B cell (primary cell): ENCODE data around the gene ERN1. TPM values are rescaled to one million over a fixed set of nuclear protein-coding genes. Genes with fewer than 3 reads are reported as not detected.

ENCODE experiments used
- ATAC-seq: fragments of 200-7000 bp; cut with Tn5 transposase; one replicate; pipeline ENCODE4 v1.10.0; 2021; ENCODE audit warnings: low read depth, mild to moderate bottlenecking, moderate number of reproducible peaks, moderate library complexity
- CTCF ChIA-PET: fragments of 350-600 bp; sonication (Branson Sonifier 250); formaldehyde crosslinking; loops from one replicate; lab custom pipeline; 2021; ENCODE audit warnings: antibody characterized with exemption, inconsistent platforms; lab: Charles Lee
- POLR2A ChIA-PET: fragments of 350-600 bp; sonication (Branson Sonifier 250); formaldehyde crosslinking; loops from one replicate; lab custom pipeline; 2021; ENCODE audit warnings: antibody characterized with exemption; lab: Charles Lee
- DNase-seq: peaks from one replicate; pipeline ENCODE4 v3.0.0; 2013
- H2AFZ ChIP-seq: 2 replicates; pipeline ENCODE4 v1.6.1; 2012; ENCODE audit warnings: mild to moderate bottlenecking, low read depth, low read length; ENCODE audit not compliant: insufficient read depth, poor library complexity, severe bottlenecking
- H3K27ac ChIP-seq, 2 donors: 1 replicate in 1 of 2; 2 replicates in 1 of 2; pipeline ENCODE4 v1.5.1; 2012 to 2013; ENCODE audit warnings: low read length in 2 of 2, mild to moderate bottlenecking in 2 of 2, moderate library complexity in 1 of 2
- H3K27me3 ChIP-seq, 4 experiments: fragments of 200-600 bp in 1 of 4; sonication (generic) in 1 of 4; replicated peaks in 1 of 4; 1 replicate in 2 of 4; 2 replicates in 2 of 4; pipeline versions ENCODE4 v1.6.1 to v1.7.0; 2013 to 2016; ENCODE audit warnings: low read length in 3 of 4, mild to moderate bottlenecking in 2 of 4, mixed read lengths in 1 of 4, moderate library complexity in 1 of 4; ENCODE audit not compliant: insufficient read depth in 4 of 4, control insufficient read depth in 3 of 4; ENCODE audit errors: control extremely low read depth in 1 of 4
- H3K36me3 ChIP-seq, 2 experiments: replicated peaks in 1 of 2; 1 replicate in 1 of 2; 2 replicates in 1 of 2; pipeline versions ENCODE4 v1.6.1 to v1.7.1; 2013; ENCODE audit warnings: low read length in 1 of 2; ENCODE audit not compliant: insufficient read depth in 2 of 2, control insufficient read depth in 1 of 2; ENCODE audit errors: control extremely low read depth in 1 of 2, extremely low read depth in 1 of 2
- H3K4me1 ChIP-seq, 2 donors: fragments of 200-600 bp in 1 of 2; sonication (generic) in 1 of 2; 1 replicate in 1 of 2; 2 replicates in 1 of 2; pipeline versions ENCODE4 v1.5.1 to v1.6.1; 2013 to 2017; ENCODE audit warnings: low read length in 2 of 2; ENCODE audit not compliant: control insufficient read depth in 2 of 2, insufficient read depth in 2 of 2
- H3K4me2 ChIP-seq: replicated peaks from 2 replicates; pipeline ENCODE3; 2012; ENCODE audit warnings: mild to moderate bottlenecking, low read depth, low read length; ENCODE audit not compliant: poor library complexity, severe bottlenecking
- H3K4me3 ChIP-seq, 5 experiments: fragments of 200-600 bp in 1 of 5; sonication (generic) in 1 of 5; 1 replicate in 3 of 5; 2 replicates in 2 of 5; pipeline versions ENCODE4 v1.5.1 to v1.7.0; 2011 to 2016; ENCODE audit warnings: low read length in 4 of 5, mild to moderate bottlenecking in 4 of 5, low read depth in 2 of 5, control low read depth in 1 of 5, moderate library complexity in 1 of 5; ENCODE audit not compliant: insufficient read depth in 1 of 5; ENCODE audit errors: control extremely low read depth in 1 of 5, extremely low read depth in 1 of 5
- H3K79me2 ChIP-seq: fragments of 200-600 bp; sonication (generic); one replicate; pipeline ENCODE4 v1.6.0; 2016; ENCODE audit warnings: low read length; ENCODE audit not compliant: control insufficient read depth, insufficient read depth
- H3K9ac ChIP-seq: fragments of 200-600 bp; sonication (generic); 2 replicates; pipeline ENCODE4 v1.6.1; 2017; ENCODE audit warnings: mild to moderate bottlenecking, low read length, moderate library complexity
- H3K9me3 ChIP-seq, 3 donors: one replicate each; pipeline versions ENCODE4 v1.6.1 to v1.7.1; 2013; ENCODE audit warnings: low read length in 2 of 3; ENCODE audit not compliant: control insufficient read depth in 2 of 3, insufficient read depth in 1 of 3; ENCODE audit errors: control extremely low read depth in 1 of 3
- H4K20me1 ChIP-seq: 2 replicates; pipeline ENCODE4 v1.6.0; 2012; ENCODE audit warnings: mild to moderate bottlenecking, low read length; ENCODE audit not compliant: insufficient read depth, control insufficient read depth, poor library complexity, severe bottlenecking
- H3K27ac Mint-ChIP-seq: one replicate; pipeline ENCODE4 v1.8.0; 2021; ENCODE audit warnings: mixed read lengths
- H3K27me3 Mint-ChIP-seq: one replicate; pipeline ENCODE4 v1.8.0; 2021; ENCODE audit warnings: mixed read lengths
- H3K4me1 Mint-ChIP-seq: one replicate; pipeline ENCODE4 v1.8.0; 2021; ENCODE audit warnings: mixed read lengths
- H3K4me3 Mint-ChIP-seq: one replicate; pipeline ENCODE4 v1.8.0; 2021; ENCODE audit warnings: mixed read lengths
- H3K9me3 Mint-ChIP-seq: one replicate; pipeline ENCODE4 v1.8.0; 2022; ENCODE audit warnings: mixed read lengths; ENCODE audit not compliant: insufficient read depth
- EZH2 ChIP-seq: IDR thresholded peaks from 2 replicates; pipeline ENCODE4 v1.6.1; 2012; ENCODE audit warnings: borderline replicate concordance, low read depth, mild to moderate bottlenecking, moderate library complexity, low read length; ENCODE audit not compliant: insufficient read depth, poor library complexity, severe bottlenecking
- WGBS: methylation state at CpG from one replicate; pipeline ENCODE4 v1.1.5; 2013; ENCODE audit warnings: missing lambda C conversion rate; ENCODE audit not compliant: insufficient coverage; 5-methylcytosine and 5-hydroxymethylcytosine counted together
- intact Hi-C: fragments of 100-400 bp; cut with micrococcal nuclease; formaldehyde crosslinking; loops from one replicate; pipeline ENCODE4 v1.10.0; 2022
- polyA plus RNA-seq: library from polyadenylated mRNA; depleted of rRNA; stranded (reverse); fragments of >200 nt; gene quantifications from 2 replicates; pipeline ENCODE4 v1.2.3, GENCODE V29; 2012
- total RNA-seq, 2 donors: library from RNA; stranded (reverse); fragments of 120-200 nt in 1 of 2; gene quantifications; 1 replicate in 1 of 2; 2 replicates in 1 of 2; pipeline versions ENCODE4 v1.2.3 to v1.2.4, GENCODE V29; 2013 to 2022
- TF ChIP-seq, protein P1 (sequence below): fragments of 200-600 bp; IDR thresholded peaks from one replicate; pipeline ENCODE4 v1.8.0; 2022; ENCODE audit warnings: antibody characterized with exemption, mild to moderate bottlenecking

ERN1 gene
- total and polyA plus RNA-seq, 2 donors (not counting 1 experiment from before 2014, with no cell fraction given), result 7.0 to 19.4 TPM

DNA sequence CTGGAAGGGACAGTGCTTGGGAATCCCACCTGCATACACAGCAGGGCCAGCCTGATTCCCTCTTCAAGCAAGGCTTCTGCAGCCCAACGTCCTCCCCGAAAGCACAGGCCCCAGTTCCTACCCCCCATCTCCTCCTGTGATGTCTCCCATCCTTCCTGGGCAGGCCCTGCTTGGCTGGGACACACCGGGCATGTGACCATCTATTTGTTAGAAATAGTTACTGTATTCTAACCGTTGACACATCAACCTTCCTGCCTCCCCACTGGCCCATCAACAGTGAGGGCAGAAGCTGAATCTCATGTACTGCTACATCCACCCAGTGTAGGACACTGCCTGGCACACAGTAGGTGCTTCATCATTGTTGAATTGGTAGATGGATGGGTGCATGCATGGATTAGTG is 121.1 kb downstream of the ERN1 start:
- Mint-ChIP-seq H3K4me1 (peaks cover 47% of the 10 kb centered on the region), H3K4me3 (no peak overlapping the region)

DNA sequence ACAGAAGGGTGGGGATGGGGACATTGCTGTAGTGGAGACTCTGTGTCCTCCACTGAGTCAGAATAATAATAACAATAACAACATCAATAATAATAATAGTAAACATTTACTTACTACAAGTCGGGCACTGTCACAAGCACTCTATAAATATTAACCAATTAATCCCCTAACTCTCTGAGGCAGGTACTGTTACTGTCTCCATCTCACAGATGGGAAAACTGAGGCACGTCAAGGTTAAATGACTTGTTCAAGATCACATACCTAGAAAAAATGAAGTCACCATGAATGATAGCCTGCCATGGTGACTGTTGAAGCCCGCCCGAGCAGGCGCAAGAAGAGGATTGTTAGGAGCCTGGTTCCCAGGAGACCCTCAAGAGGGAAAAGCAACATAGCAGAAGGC is 121.6 kb downstream of the ERN1 start:
- Histone ChIP-seq H3K27ac (no peak overlapping the region), H3K4me2 (no peak overlapping the region), H3K27me3 (no peaks in the 10 kb centered on the region), H3K4me3 (no peak overlapping the region), H3K4me1 (peaks cover 31 to 46% of the 10 kb centered on the region in 2 donors), H3K36me3 (peaks cover 0 to 84% of the 10 kb centered on the region in 2 experiments), H3K9ac (no peak overlapping the region), H3K9me3 (no peaks in the 10 kb centered on the region), H3K79me2 (peaks cover 85% of the 10 kb centered on the region), H4K20me1 (peaks cover 95% of the 10 kb centered on the region), H2AFZ (no peak overlapping the region)
- 98% methylated on average over 4 of the region's 5 CpGs for WGBS
- Mint-ChIP-seq H3K9me3 (no peaks in the 10 kb centered on the region), H3K27ac (no peak overlapping the region), H3K4me3 (no peak overlapping the region), H3K4me1 (peaks cover 43% of the 10 kb centered on the region), H3K27me3 (no peaks in the 10 kb centered on the region)
- no peak for TF ChIP-seq EZH2
- TF ChIP-seq, protein P1, sequence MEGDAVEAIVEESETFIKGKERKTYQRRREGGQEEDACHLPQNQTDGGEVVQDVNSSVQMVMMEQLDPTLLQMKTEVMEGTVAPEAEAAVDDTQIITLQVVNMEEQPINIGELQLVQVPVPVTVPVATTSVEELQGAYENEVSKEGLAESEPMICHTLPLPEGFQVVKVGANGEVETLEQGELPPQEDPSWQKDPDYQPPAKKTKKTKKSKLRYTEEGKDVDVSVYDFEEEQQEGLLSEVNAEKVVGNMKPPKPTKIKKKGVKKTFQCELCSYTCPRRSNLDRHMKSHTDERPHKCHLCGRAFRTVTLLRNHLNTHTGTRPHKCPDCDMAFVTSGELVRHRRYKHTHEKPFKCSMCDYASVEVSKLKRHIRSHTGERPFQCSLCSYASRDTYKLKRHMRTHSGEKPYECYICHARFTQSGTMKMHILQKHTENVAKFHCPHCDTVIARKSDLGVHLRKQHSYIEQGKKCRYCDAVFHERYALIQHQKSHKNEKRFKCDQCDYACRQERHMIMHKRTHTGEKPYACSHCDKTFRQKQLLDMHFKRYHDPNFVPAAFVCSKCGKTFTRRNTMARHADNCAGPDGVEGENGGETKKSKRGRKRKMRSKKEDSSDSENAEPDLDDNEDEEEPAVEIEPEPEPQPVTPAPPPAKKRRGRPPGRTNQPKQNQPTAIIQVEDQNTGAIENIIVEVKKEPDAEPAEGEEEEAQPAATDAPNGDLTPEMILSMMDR, result no peak
- no peak for ATAC-seq
- intact Hi-C loops, result no loop called here
- CTCF ChIA-PET, result interaction anchor here (2.2 kb wide), 1 partner anchor 21 kb away, joined by 10 read pairs; no protein-coding TSS in a partner anchor
- POLR2A ChIA-PET, result no interaction called here
- DNase-seq, result no peak

More for the DNA sequence above, 121.1 kb downstream of the ERN1 start:
- H3K36me3 ChIP-seq, result peaks cover 0 to 83% of the 10 kb centered on the region in 2 experiments
- ATAC-seq (no peak), DNase-seq (no peak)
- no peak overlapping the region for H3K4me3 ChIP-seq
- peaks cover 90% of the 10 kb centered on the region for H3K79me2 ChIP-seq
- no peaks in the 10 kb centered on the region for H3K9me3 ChIP-seq
- ChIA-PET POLR2A (no interaction called here), CTCF (interaction anchor here (1.2 to 1.3 kb wide), 2 partner anchors 20 to 97 kb away, joined by 3 to 6 read pairs; no protein-coding TSS in a partner anchor)
- no peak overlapping the region for H3K27ac ChIP-seq
- peak overlapping the region; percentile 17 for H3K4me2 ChIP-seq
- no peaks in the 10 kb centered on the region for H3K27me3 Mint-ChIP-seq
- 80% methylated on average over 2 of the region's 4 CpGs for WGBS
- no peak overlapping the region for H3K9ac ChIP-seq
- intact Hi-C loops, result no loop called here
- no peaks in the 10 kb centered on the region for H3K9me3 Mint-ChIP-seq
- H4K20me1 ChIP-seq, result peaks cover 93% of the 10 kb centered on the region
- H3K27me3 ChIP-seq, result no peaks in the 10 kb centered on the region
- peak overlapping the region; percentile 20 for H3K27ac Mint-ChIP-seq
- no peak for TF ChIP-seq EZH2
- TF ChIP-seq, protein P1, result no peak
- no peak overlapping the region for H2AFZ ChIP-seq
- peaks cover 35 to 46% of the 10 kb centered on the region in 2 donors for H3K4me1 ChIP-seq
